ENCODE data around the gene TMIE. TPM values are rescaled to one million over a fixed set of nuclear protein-coding genes. Genes with fewer than 3 reads are reported as not detected.

TMIE gene
- total and polyA plus RNA-seq, 2 of the 4 experiments (the other 2 are of a cell fraction), result 0.12 TPM; not detected in 1

- in situ Hi-C loops (cut with MboI; ENCODE audit: low sequenced_read_pairs), result no loop called here
- intact Hi-C loops (cut with micrococcal nuclease), result no loop called here
- no peak overlapping the region for H3K4ac ChIP-seq (ENCODE audit: low read depth, low read length)
- no peaks in the 10 kb centered on the region for H3K27me3 ChIP-seq (ENCODE audit: control insufficient read depth, insufficient read depth, low read length)
- H2AFZ ChIP-seq (replicated peaks; ENCODE audit: low read length, poor library complexity), result no peak overlapping the region
- no peak overlapping the region for H2BK20ac ChIP-seq (ENCODE audit: low read depth, low read length)
- H3K27ac ChIP-seq (ENCODE audit: insufficient read depth, low read length), result no peak overlapping the region
- H3K9me3 ChIP-seq (ENCODE audit: control insufficient read depth, insufficient read depth, low read length), result no peaks in the 10 kb centered on the region
- ATAC-seq (ENCODE audit: low read depth) (peak; percentile 66), DNase-seq (peak; percentile 29)
- no peak overlapping the region for H3K18ac ChIP-seq (ENCODE audit: low read depth, low read length)
- ChIA-PET POLR2A (ENCODE audit: unreplicated experiment) (no interaction called here), CTCF (no interaction called here)
- no peak overlapping the region for H3K4me2 ChIP-seq (ENCODE audit: low read depth, low read length)
- H3K36me3 ChIP-seq (ENCODE audit: control insufficient read depth, insufficient read depth, low read length), result peaks cover 5% of the 10 kb centered on the region; the same call in 1 of the 2 replicates
- BruUV-seq (replicated peaks), result no TSS peak
- H4K8ac ChIP-seq (ENCODE audit: low read depth in 2 of 2, low read length in 2 of 2), result no peak overlapping the region
- H3K9ac ChIP-seq (ENCODE audit: low read depth, low read length), result no peak overlapping the region
- no peak overlapping the region for H2BK120ac ChIP-seq (ENCODE audit: low read depth, low read length)
- no peak overlapping the region for H2BK5ac ChIP-seq (ENCODE audit: low read depth, low read length, poor library complexity, severe bottlenecking)
- H3K14ac ChIP-seq (replicated peaks; ENCODE audit: low read depth, low read length), result no peak overlapping the region
- 75% methylated on average over 5 of the region's 9 CpGs; no CpG with 5 or more reads in 1 of the 2 experiments for WGBS, 2 experiments (ENCODE audit: extremely low coverage in 2 of 2, insufficient read length in 1 of 2)
- dilution Hi-C loops (cut with HindIII; ENCODE audit: low sequenced_read_pairs, unreplicated experiment), result no loop called here
- H3K4me1 ChIP-seq (ENCODE audit: control insufficient read depth, insufficient read depth, low read length), result peaks cover 2% of the 10 kb centered on the region; the same call in 1 of the 2 replicates
- no peaks in the 10 kb centered on the region for H3K79me1 ChIP-seq (ENCODE audit: low read depth in 1 of 2, low read length in 2 of 2)
- H2AK5ac ChIP-seq (ENCODE audit: low read depth, low read length), result no peak overlapping the region
- no peak overlapping the region for H4K5ac ChIP-seq (ENCODE audit: low read depth, low read length)
- H3K9me1 ChIP-seq (ENCODE audit: insufficient read depth, low read length), result peaks cover 5% of the 10 kb centered on the region; the same call in 1 of the 2 replicates
- no peak overlapping the region for H3K56ac ChIP-seq (ENCODE audit: extremely low read depth, insufficient read depth, low read length)
- no peak overlapping the region for H2AK9ac ChIP-seq (replicated peaks; ENCODE audit: low read depth, low read length, poor library complexity)
- no peak for TF ChIP-seq FOS (IDR thresholded peaks at IDR 0.05; ENCODE audit: low read depth, low read length)
- TF ChIP-seq ELK1 (IDR thresholded peaks at IDR 0.05; ENCODE audit: borderline replicate concordance, low read depth, low read length), result no peak
- no peak for TF ChIP-seq CEBPB (IDR thresholded peaks at IDR 0.05; ENCODE audit: low read depth, low read length)
- no peak for TF ChIP-seq USF2 (IDR thresholded peaks at IDR 0.05; ENCODE audit: low read depth, low read length)
- no peak for TF ChIP-seq RFX5 (IDR thresholded peaks at IDR 0.05; ENCODE audit: low read depth, low read length)
- no peak overlapping the region for H3K23ac ChIP-seq (ENCODE audit: low read depth, low read length)
- H3K4me3 ChIP-seq (ENCODE audit: insufficient read depth, low read depth, low read length), result no peak overlapping the region
- no peak overlapping the region for H4K91ac ChIP-seq (ENCODE audit: insufficient read depth, low read depth, low read length)
- no peaks in the 10 kb centered on the region for H4K20me1 ChIP-seq (ENCODE audit: insufficient read depth, low read length)
- H2BK15ac ChIP-seq (ENCODE audit: low read depth, low read length), result no peak overlapping the region
Observed at GRCh38 chr3:46675843-46676567, 25.2 kb upstream of the TMIE start.

Data from IMR-90 (cell line).